GM19455 (cell line): ENCODE measurements around the gene FUT8.
"Not testable (repeated sequence)": the region's sequence is repeated elsewhere in the genome, so short reads cannot be mapped to it uniquely, and the experiment has no call there.

Experiments used
- ATAC-seq: cut with Tn5 transposase; IDR thresholded peaks from one replicate; pipeline ENCODE4 v1.9.1; 2021; ENCODE audit not compliant: unreplicated experiment

Gene FUT8

DNA sequence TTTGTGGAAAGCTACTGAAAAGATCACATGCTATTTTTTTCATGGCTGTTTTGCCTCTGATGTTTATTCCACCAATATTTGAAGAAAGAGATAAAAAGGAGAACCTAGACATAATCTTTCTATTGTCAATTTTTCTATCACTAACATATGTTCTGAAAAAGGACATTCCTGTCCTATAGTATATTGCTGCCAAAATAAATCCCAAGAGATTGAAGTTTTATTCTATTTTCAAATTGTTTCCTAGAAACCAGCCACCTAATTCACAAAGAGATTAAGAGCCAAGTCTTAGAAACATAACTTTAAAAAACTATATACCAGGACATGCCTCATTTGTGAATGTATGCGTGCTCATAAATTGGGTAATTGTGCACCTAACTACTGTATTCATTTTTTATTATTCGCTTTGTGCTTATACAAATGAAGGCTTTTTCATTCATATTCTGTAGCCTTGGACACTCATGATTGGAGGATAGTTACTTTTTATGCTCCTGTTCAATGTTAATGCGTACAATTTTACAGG, 200.7 kb downstream of the FUT8 start:
- ATAC-seq = no peak

DNA sequence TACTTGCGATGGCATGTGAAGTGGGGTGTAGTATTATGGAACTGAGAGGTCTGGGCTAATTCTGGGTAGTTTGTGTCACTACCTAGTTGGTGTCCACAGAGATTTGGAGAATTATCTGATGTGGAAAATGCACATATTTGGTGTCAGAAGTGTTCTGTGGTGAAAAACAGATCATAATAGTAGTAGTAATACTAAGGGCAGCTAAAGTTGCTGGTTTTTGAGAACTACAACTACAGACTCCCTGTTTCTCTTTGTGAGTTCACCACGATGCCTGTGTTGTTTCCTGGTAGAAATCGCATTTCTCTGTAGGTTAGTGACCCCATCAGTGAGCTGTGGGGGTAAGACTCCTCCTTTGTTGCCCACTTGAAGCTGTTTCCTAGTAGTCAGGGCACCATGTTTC, 206.5 kb downstream of the FUT8 start:
- ATAC-seq = no peak

DNA sequence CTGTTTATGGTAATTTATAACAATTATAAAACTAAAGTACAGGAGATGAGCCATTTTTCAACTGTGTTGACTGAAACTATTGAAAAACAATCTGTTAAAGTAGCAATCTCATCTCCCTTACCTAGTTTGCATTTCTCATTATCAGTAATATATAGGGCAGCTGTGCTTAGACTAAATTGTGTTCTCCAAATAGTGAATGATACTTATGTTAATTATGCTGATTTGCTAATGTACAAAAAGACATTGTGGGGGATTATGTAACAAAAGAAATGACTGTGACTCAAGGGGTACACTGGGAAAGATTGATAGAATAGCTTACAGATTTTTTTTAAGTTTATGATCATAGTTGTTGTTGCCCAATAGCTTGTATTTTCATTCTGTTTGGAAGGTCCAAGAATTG, 207.7 kb downstream of the FUT8 start:
- no peak for ATAC-seq

DNA sequence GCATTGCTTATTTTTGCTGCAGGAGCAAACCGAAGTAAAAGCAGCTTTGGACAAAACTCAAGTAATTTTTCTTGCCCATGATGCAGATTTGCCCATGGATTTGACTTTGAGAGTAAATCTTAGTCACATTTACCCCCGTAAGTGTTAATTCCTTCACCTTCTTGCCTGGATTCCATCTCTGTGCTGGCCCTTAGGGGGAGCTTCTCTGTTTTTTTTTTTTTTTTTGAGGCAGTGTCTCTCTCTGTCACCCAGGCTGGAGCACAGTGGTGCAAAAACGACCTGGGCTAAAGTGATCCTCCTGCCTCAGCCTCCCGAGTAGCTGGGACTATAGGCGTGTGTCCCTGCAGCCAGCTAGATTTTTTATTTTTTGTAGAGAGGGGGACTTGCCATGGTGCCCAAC, 210.2 kb downstream of the FUT8 start:
- ATAC-seq = no peak

DNA sequence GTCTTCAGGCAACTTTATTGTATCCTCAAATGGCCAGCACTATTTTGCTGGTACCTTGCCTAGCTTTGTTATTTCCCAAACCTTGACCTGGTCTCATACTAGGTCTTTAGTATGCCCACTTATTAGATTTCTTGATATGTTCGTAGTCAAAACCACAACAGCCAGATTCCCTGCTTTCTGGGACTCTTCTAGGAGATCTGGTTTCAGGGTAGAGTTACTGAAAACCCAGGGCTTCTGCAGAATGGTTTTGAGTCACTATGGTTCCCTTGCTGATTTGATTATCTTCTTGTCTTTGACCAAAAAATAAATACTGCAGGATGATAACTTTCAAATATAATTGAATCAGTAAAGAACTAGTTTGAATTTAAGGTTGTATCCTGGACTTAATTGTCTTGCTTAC, 211.2 kb downstream of the FUT8 start:
- ATAC-seq = no peak

DNA sequence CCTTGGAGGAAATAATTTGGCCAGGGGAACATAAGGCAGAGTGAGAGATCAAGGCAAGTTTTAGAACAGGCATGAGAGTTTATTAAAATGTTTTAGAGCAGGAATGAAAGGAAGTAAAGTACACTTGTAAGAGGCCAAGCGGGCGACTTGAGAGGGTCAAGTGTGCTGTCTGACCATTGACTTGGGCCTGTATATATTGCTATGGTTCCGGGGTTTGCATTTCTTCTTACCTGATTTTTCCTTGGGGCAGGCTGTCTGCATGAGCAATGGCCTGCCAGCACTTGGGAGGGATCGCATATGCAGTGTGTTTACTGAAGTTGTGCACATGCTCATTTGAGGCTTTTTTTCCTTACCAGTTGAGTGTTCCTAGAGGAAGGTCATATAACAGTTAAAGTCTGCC, 214.8 kb downstream of the FUT8 start:
- ATAC-seq = no peak

DNA sequence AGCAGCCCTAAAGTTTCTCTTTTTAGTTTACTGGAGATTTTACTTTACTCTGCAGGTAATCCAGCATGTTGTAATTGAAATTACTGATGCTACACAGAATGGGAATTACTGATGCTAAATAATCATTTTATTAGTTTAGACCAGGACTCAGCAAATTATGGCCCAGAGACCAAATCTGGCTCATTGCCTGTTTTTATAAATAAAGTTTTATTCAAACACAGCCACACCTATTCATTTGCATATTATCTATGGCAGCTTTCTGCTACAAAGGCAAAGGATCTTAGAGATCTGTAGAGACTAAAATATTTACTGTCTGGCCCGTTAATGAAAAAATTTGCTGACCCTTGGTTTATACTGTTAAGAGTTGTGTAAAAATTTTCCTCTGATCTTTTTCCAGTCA, 216.1 kb downstream of the FUT8 start:
- ATAC-seq = no peak

DNA sequence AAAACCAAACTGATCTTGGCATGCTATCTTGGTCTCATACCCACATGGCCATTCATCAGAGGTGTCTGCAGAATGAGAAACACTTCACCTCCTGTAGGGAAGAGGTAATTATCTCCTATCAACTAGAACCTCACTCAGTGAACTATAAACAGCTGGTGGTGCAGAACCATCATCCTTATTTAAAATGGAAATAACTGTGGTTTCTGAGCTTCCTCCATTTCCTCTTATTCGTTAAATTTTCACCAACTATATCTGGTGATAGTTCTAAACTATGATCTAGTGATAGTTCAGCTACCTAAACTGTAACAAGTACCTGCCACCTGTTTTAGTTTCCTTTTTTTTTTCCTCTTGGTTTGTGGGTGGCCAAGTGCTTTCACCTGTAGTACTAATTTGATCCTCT, 218.5 kb downstream of the FUT8 start:
- ATAC-seq = no peak

DNA sequence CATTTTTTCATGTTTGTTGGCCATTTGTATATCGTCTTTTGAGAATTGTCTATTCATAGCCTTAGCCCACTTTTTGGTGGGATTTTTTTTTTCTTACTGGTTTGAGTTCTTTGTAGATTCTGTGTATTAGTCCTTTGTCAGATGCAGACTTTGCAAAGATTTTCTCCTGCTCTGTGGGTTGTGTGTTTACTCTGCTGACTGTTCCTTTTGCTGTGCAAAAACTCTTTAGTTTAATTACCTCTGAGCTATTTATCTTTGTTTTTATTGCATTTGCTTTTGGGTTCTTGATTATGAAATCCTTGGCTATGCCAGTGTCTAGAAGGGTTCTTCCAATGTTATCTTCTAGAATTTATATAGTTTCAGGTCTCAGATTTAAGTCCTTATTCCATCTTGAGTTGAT, 220.0 kb downstream of the FUT8 start:
- no peak for ATAC-seq

DNA sequence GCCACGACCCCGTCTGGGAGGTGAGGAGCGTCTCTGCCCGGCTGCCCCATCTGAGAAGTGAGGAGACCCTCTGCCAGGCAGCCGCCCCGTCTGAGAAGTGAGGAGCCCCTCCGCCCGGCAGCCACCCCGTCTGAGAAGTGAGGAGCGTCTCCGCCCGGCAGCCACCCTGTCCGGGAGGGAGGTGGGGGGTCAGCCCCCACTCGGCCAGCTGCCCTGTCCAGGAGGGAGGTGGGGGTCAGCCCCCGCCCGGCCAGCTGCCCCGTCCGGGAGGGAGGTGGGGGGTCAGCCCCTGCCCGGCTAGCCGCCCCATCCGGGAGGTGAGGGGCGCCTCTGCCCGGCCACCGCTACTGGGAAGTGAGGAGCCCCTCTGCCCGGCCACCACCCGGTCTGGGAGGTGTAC, 221.1 kb downstream of the FUT8 start:
- not testable (repeated sequence) for ATAC-seq

DNA sequence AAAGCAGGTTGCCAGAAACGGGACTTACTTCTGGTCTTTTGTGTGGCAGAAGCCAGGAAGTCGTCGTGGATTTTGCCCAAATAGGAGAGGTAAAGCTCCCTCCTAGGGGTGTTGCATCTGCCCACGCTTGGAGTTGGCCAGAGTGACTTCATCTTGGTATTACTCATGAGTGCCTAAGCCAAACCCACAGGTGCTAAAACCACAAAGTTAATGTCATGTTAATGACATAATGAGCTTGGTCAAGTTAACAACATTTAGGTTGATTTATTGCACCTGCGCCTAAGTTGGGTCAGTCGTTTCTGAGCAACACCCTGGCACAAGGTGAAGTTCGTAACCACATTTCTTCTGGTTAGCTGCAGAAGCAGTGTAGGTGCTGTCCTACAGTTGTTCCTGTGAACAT, 225.2 kb downstream of the FUT8 start:
- peak; percentile 88 for ATAC-seq

DNA sequence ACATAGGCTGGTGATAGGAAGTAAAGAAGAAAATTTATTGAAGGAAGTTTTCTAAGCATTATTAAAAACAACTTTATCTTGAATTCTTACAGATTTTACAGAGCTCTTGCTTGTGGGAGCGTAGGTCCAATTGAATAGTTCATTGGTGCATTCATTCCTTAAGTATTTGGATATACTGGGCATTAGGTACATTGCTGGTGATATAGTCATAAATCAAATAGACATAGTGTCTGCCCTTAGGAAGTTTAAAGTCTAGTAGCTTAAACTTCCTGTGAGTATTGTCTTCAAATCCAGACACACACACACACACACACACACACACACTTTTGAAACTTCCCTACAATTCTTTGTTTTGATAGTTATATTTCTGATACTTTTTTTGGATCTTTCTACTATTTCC, 226.7 kb downstream of the FUT8 start:
- no peak for ATAC-seq

DNA sequence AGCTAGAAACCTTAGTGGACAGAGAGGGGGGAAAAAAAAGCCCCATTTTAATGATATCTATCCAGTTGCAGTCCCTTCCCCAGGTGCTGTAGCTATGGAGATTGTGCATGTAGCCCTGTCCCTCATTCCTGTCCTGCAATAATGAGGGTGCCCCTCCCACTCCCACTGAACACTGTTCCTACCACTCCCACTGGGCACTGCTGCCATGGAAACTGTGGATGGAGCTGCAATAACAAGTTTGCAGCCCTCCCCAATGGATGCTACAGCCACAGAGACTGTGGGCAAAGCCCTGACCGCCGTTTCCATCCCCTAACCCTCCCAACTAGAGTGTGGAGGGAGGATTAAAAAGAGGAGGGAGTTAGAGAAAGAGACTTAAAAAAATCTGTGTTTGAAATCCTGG, 238.3 kb downstream of the FUT8 start:
- no peak for ATAC-seq

DNA sequence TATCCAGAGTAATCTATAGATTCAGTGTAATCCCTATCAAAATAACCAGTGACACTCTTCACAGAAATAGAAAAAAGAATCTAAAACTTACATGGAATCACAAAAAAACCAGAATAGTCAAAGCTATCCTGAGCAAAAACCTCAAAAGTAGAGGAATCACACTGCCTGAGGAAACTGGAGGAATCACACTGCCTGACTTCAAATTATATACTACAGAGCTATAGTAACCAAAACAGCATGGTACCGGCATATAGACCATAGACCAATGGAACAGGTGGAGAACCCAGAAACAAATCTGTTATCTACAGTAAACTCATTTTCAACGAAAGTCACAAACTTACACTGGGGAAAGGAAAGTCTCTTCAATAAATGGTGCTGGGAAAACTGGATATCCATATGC, 244.0 kb downstream of the FUT8 start:
- no peak for ATAC-seq

DNA sequence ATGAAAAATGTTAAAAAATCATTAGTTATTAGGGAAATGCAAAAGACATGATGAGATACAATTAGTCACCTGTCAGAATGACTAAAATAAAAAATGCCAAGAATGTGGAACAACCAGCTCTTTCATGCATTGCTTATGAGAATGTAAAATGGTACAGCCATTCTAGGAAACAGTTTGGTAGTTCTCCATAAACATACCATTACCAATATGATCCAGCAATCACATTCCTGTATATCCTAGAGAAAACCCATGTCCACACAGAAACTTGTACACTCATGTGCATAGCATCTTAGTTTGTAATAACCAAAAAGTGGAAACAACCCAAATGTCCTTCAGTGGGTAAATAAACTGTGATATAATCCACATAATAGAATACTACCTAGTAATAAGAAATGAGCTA, 245.7 kb downstream of the FUT8 start:
- ATAC-seq = no peak

DNA sequence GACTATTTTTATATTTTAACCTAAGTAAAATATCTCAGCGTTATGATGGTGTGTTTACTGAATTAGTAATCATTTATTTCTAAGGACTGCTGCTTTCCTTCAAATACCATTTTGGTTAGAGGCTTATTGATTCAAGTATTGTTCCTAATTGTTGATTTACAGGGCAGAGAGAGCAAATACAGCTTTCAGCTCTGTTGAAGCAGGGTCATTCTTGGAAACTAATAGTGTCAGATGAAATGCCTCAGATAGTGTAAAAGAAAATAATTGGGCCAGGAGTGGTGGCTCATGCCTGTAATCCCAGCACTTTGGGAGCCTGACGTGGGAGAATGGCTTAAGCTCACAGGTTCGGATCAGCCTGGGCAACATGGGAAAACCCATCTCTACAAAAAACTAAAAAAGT, 249.3 kb downstream of the FUT8 start:
- ATAC-seq = no peak

DNA sequence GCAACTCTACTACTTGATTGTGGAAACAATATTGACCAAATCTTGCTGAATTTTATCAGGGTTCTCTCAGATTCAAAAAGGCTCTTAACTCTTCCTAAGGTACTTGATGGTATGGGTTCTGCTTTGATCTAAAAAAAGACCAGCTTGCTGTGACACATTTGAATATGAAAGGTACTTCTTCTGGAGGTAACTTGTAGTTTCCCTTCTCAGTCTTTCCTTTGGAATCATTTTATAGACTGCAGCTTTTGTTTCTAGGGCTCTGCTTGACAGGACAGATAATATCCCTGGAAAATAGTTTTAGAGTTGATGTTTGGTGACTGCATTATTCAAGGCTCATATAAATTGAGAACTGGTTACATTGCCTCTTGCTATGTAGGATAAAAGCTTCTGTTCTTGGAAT, 251.9 kb downstream of the FUT8 start:
- ATAC-seq = no peak

DNA sequence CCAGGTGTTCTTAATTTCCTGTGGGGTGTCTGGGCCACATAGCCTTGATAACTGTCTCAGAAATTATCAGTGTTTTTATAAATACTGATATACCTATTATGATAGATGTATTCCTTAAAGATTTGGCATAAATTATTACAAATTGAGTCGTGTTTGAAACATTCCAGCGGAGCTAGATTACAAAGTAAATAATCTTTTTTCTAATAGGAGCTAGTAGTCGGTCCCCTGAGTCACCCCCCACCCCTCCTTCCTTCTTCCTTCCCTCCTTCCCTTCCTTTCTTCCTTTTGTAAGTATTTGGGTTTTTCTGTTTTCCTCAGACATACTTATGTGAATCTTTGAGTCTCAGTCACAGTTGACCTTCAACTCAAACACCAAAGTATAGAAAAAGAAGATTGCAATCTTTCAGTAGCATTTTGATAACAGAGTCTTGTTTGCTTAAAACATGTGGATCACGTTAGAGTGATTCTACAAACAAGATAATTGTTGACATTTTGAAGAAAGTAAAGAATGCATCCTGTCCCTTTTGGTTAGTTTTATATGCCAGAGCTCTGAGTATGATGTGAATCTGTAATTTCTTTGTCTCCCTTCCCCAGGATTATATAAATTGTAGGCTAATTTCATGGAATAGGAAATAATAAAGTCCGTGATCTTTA, 264.0 kb downstream of the FUT8 start:
- ATAC-seq = no peak

DNA sequence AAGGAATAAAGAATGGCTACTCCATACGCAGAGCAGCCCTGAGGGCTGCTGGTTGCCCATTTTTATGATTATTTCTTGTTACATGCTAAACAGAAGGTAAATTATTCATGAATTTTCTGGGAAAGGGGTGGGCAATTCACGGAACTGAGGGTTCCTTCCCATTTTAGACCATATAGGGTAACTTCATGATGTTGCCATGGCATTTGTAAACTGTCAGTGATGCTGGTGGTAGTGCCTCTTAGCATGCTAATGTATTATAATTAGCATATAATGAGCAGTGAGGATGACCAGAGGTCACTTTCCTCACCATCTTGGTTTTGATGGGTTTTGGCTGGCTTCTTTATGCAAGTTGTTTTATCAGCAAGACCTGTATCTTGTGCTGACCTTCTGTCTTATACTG, 273.0 kb downstream of the FUT8 start:
- ATAC-seq = no peak

DNA sequence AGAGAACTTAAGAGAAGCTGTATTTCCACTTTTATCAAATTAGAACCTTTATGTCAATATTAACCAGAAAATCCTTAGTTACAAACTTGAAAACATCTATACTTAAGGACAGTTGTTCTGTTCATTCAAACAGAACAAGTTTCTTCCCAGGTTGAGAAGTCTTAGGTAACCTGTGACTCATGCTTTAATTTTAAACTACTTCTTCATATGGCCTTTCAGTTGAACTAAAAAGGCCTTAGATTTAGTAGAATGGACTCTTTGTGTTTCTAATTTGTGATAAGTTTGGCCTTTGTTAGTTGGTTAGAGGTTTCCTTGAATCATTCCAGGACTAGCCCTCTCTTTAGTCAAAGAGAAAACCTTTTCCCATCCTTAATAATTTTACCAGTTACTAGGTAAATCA, 274.2 kb downstream of the FUT8 start:
- no peak for ATAC-seq

DNA sequence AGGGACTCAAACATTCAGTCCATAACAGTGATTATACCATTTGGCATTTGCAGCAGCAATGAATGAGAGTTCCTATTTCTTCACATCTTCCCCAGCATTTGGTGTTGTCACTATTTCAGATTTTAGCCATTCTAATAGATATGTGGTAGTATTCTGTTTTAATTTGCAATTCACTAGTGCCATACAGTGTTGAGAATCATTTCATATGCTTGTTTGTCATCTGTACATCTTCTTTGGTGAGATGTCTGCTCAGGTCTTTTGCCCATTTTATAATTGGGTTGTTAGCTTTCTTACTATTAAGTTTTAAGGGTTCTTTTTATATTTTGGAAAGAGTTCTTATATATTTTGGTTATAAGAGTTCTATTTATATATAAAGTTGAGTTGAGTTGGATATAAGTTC, 276.5 kb downstream of the FUT8 start:
- ATAC-seq = no peak

DNA sequence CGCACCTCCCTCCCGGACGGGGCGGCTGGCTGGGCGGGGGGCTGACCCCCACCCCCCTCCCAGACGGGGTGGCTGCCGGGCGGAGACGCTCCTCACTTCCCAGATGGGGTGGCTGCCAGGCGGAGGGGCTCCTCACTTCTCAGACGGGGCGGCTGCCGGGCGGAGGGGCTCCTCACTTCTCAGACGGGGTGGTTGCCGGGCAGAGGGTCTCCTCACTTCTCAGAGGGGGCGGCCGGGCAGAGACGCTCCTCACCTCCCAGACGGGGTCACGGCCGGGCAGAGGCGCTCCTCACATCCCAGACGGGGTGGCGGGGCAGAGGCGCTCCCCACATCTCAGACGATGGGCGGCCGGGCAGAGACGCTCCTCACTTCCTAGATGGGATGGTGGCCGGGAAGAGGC, 280.0 kb downstream of the FUT8 start:
- ATAC-seq = not testable (repeated sequence)

DNA sequence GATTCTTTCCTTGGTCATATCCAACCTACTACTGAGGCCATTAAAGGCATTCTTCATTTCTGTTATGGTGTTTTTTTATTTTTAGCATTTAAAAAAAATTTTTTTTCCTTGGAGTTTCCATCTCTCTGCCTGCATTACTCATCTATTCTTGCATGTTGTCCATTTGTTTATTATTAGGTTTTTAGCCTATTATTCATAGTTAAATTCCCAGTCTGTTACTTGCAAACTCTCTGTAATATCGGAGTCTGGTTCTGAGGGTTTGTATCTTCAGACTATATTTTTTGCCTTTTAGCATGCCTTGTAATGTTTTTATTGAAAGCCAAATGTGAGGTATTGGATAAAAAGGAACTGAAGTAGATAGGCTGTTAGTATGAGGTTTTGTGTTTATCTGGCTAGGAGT, 284.3 kb downstream of the FUT8 start:
- no peak for ATAC-seq
